ENCODE measurements around the gene RASGRP1. TPM values are rescaled to one million over a fixed set of nuclear protein-coding genes. Genes with fewer than 3 reads are reported as not detected.

Gene RASGRP1
- polyA plus RNA-seq, 1 donor (not counting 4 experiments of a cell fraction or from before 2014, with no cell fraction given) = 0.28 TPM

GRCh38 chr15:38545179-38545578 is 19.4 kb downstream of the RASGRP1 start:
- no peak overlapping the region for H3K27ac ChIP-seq (ENCODE audit: control insufficient read depth, insufficient read depth, low read length)
- H3K4me1 ChIP-seq (ENCODE audit: control insufficient read depth, extremely low read depth, insufficient read depth, low read length) = peaks cover 7% of the 10 kb centered on the region
- H2AFZ ChIP-seq (ENCODE audit: control insufficient read depth, low read length) = no peak overlapping the region
- H3K4me2 ChIP-seq (ENCODE audit: control insufficient read depth, extremely low read depth, insufficient read depth, low read depth, low read length) = no peak overlapping the region
- no peaks in the 10 kb centered on the region for H3K9me3 ChIP-seq (ENCODE audit: control insufficient read depth, low read depth, low read length)
- no peak for DNase-seq (ENCODE audit: low read depth, low spot score)
- H3K4me3 ChIP-seq (ENCODE audit: control insufficient read depth in 2 of 3, extremely low read depth in 1 of 3, insufficient read depth in 2 of 3, low read depth in 1 of 3, low read length in 3 of 3) = no peak overlapping the region
- dilution Hi-C loops (cut with MboI; ENCODE audit: extremely low pct_ligation_motif_present, low sequenced_read_pairs) = no loop called here
- H3K36me3 ChIP-seq (ENCODE audit: control insufficient read depth in 2 of 2, extremely low read depth in 1 of 2, insufficient read depth in 2 of 2, low read length in 2 of 2) = no peaks in the 10 kb centered on the region
- no peaks in the 10 kb centered on the region for H3K9me1 ChIP-seq (ENCODE audit: control insufficient read depth, extremely low read depth, insufficient read depth, low read length)
- TF ChIP-seq CTCF (optimal IDR thresholded peaks at IDR 0.05 in 1 of 3, IDR thresholded peaks at IDR 0.05 in 1 of 3, conservative IDR thresholded peaks at IDR 0.05 in 1 of 3; ENCODE audit: extremely low read depth in 1 of 3, insufficient read depth in 2 of 3, low read length in 3 of 3) (no peak), EZH2 (IDR thresholded peaks at IDR 0.05; ENCODE audit: low read length) (no peak)
- H4K20me1 ChIP-seq (ENCODE audit: control insufficient read depth, extremely low read depth, insufficient read depth, low read length) = no peaks in the 10 kb centered on the region
- H3K9ac ChIP-seq (ENCODE audit: control insufficient read depth, extremely low read depth, insufficient read depth, low read length) = no peak overlapping the region
- H3K79me2 ChIP-seq (ENCODE audit: control insufficient read depth, insufficient read depth, low read length) = no peaks in the 10 kb centered on the region
- H3K27me3 ChIP-seq (ENCODE audit: control insufficient read depth, extremely low read depth, insufficient read depth, low read length) = no peaks in the 10 kb centered on the region
- FAIRE-seq = no peak

GRCh38 chr15:38541026-38541425 is 23.6 kb downstream of the RASGRP1 start:
- no peaks in the 10 kb centered on the region for H3K36me3 ChIP-seq (ENCODE audit: control insufficient read depth in 2 of 2, extremely low read depth in 1 of 2, insufficient read depth in 2 of 2, low read length in 2 of 2)
- H3K9me3 ChIP-seq (ENCODE audit: control insufficient read depth, low read depth, low read length) = no peaks in the 10 kb centered on the region
- TF ChIP-seq CTCF (optimal IDR thresholded peaks at IDR 0.05 in 1 of 3, IDR thresholded peaks at IDR 0.05 in 1 of 3, conservative IDR thresholded peaks at IDR 0.05 in 1 of 3; ENCODE audit: extremely low read depth in 1 of 3, insufficient read depth in 2 of 3, low read length in 3 of 3) = no peak
- no peak for TF ChIP-seq EZH2 (IDR thresholded peaks at IDR 0.05; ENCODE audit: low read length)
- H3K9ac ChIP-seq (ENCODE audit: control insufficient read depth, extremely low read depth, insufficient read depth, low read length) = no peak overlapping the region
- no peak for FAIRE-seq
- H2AFZ ChIP-seq (ENCODE audit: control insufficient read depth, low read length) = no peak overlapping the region
- dilution Hi-C loops (cut with MboI; ENCODE audit: extremely low pct_ligation_motif_present, low sequenced_read_pairs) = no loop called here
- no peaks in the 10 kb centered on the region for H3K4me1 ChIP-seq (ENCODE audit: control insufficient read depth, extremely low read depth, insufficient read depth, low read length)
- no peak overlapping the region for H3K4me2 ChIP-seq (ENCODE audit: control insufficient read depth, extremely low read depth, insufficient read depth, low read depth, low read length)
- H3K4me3 ChIP-seq (ENCODE audit: control insufficient read depth in 2 of 3, extremely low read depth in 1 of 3, insufficient read depth in 2 of 3, low read depth in 1 of 3, low read length in 3 of 3) = no peak overlapping the region
- no peaks in the 10 kb centered on the region for H4K20me1 ChIP-seq (ENCODE audit: control insufficient read depth, extremely low read depth, insufficient read depth, low read length)
- H3K27me3 ChIP-seq (ENCODE audit: control insufficient read depth, extremely low read depth, insufficient read depth, low read length) = no peaks in the 10 kb centered on the region
- H3K27ac ChIP-seq (ENCODE audit: control insufficient read depth, insufficient read depth, low read length) = no peak overlapping the region
- no peaks in the 10 kb centered on the region for H3K79me2 ChIP-seq (ENCODE audit: control insufficient read depth, insufficient read depth, low read length)
- no peaks in the 10 kb centered on the region for H3K9me1 ChIP-seq (ENCODE audit: control insufficient read depth, extremely low read depth, insufficient read depth, low read length)
- no peak for DNase-seq (ENCODE audit: low read depth, low spot score)

Measured in keratinocyte (primary cell).